HG02763 (cell line): Measurements from ENCODE around the gene LRFN5.
"Not testable (repeated sequence)": the region's sequence is repeated elsewhere in the genome, so short reads cannot be mapped to it uniquely, and the experiment has no call there.

Experiments
- ATAC-seq: cut with Tn5 transposase; IDR thresholded peaks from one replicate; pipeline ENCODE4 v1.9.1; 2021; ENCODE audit warnings: mild to moderate bottlenecking, moderate library complexity; ENCODE audit not compliant: unreplicated experiment

Gene LRFN5

DNA sequence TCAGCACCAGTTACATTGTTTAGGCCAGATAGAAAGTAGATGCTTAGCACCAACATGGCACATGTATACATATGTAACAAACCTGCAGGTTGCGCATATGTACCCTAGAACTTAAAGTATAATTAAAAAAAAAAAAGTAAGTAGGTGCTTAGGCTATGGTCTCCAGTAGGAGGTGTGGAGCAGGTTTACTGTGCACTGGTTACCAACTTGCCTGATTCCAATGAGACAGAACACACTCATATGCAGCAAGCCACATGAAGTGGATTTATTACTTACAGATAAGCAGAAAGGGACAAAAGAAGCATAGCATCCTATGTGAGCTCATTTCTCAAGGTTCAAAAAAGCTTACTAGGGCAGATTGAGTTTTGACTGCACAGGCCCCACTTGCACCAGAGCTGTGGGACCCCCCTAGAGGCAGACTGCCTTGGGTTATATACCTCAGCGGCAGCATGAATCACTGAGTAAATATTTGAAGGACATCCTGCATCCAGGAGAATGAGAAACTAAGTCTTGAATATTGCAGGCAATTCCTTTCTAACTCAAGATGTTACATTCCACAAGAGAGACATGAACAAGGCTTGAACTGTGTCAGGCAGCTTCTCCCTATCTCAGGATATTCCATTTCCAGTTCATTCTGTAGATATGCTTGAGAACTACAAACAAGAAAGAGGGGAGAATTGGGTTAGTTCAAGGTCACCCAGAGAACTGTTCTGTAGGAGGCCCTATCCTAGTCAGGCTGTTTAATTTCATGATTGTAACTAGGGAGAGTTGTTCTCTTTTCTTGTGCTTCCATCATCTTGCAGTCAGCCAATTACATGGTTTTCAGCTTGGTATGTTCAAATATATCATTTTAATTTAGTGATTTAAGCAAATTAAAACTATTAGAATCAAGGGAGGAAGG lies 30.1 kb downstream of the LRFN5 start:
- no peak for ATAC-seq

DNA sequence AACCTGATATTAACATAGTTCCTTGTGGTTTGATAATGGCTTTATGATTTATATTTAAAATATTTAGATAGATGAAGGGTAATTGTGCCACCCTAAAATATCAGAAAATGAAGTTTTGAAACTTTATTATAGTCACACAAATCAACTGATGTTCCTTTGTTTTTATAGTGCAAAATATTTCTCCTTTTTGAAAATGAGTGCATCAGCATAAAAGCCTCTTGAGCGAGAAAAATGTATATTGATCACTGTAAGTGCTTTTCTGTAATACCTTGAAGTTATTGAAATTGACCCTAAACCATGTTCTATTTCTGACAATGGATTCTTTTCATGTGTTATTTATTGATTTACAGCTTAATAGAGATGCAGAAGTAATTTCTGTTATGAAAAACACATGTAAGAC lies 35.0 kb downstream of the LRFN5 start:
- no peak for ATAC-seq

DNA sequence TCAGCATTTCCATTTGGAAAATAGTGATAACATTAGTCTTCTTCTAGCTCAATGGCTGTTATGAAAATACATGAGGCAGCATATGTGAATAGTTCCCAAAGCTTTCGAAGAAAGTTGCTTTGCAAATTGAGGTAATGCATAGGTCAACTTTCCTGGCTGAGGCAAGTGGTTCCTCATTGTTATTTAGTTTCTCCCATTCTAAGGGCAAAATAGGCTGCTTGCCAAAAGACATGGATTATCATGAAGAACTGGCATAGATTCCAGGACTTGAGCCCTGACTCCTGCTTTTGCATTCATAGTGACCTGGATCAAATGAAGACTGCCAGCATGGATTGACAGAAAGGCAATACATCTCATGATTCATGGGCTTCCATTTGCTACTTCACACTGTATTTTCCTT lies 35.7 kb downstream of the LRFN5 start:
- ATAC-seq, result no peak

DNA sequence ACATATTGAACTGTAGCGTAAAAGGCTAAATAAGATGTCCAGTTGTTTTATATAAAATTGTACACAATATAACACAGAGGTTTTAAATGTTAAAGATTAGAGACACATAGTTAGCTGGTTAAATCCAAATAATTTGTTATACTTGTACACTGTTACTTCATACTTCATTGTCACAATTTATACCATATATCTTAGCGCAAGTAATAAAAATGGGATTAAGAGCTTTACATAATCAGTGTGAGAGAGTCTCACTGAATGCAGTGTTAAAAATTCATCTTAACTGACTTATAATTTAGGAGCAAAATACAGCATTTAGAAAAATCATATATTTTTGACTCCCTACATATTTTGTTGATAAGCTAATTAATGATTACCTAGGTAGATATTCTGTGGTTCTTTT lies 36.1 kb downstream of the LRFN5 start:
- ATAC-seq, result no peak

DNA sequence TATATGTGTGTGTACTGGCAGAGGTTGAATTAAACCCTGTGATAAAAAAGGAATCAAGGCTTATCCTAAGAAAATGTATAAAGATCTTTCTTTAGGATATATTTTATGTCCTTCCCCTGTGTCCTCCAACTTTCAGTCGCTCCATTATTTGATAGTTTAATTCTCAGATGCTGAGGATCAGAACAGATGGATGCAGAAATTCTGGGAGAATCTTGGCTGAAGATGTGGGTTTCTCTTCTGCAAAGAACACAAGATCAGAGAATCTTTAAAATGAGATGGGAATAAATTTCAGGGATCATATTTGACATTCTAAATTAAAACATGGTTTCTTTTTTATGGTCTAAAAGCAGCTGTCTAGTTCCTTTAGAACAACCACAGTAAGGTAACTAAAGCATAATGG lies 37.9 kb downstream of the LRFN5 start:
- ATAC-seq, result no peak

DNA sequence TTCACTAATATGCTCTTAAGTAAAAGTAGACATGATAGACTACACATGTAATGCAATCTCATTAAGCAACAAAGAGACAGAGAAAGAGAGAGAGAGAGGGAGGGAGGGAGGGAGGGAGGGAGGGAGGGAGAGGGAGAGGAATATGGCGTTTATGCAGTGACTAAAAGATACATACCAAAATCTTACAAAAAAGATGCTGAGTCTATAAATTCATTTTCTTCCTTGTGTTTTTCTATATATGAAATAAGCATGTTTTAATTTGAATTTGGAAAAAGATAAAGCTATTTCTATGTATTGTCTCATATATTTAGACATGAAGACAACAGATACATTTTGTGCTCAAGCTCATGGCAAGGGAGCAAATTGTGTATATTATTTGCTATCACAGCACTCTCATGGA lies 44.1 kb downstream of the LRFN5 start:
- no peak for ATAC-seq

DNA sequence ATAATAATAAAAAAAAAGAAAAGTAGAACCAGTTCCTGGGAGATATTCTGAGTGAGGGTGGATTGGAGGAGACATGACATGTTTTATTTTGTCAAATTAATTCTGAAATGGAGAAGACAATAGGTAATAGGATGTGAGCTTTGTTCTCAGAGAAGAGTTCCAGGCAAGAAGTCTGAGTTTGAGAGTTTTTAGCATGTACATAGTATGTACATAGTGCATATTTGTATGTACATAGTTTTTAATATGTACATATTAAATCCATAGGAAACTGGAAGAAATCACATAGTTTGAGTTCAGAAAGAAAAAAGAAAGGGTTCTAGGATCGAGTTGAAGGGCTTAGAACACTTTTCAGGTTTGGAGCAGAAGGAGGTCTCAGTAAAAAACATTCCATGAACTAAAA lies 47.5 kb downstream of the LRFN5 start:
- ATAC-seq, result no peak

DNA sequence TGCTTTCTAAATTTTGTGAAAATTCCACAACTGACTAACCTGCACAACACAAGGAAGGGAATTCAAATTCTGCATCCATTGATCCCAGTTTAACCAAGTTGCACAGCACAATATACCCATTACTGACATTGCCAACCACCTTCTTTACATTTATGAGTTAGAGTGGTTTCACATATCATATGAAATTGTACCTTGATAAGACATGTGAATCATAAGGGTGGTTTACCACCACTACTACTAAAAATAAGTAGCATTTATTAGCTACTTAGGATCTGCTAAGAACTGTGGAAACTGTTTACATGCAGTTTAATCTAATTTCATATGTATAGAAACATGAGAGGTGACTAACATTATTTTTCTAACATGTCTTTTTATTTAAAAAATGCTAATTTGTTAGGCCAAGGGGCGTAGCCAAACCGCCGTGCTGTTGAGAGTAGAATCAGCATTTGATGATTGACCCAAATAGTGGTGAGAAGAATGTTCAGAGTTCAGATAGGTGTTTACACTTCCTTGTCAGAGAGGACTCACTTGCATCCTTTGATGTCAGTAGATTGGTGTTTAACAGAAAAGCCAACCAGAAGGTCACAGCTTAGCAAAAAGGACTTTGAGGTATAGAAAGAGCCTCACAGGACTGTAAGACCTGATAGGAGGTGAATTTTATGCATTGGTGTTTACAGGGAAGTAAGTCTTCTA lies 56.2 kb downstream of the LRFN5 start:
- no peak for ATAC-seq

DNA sequence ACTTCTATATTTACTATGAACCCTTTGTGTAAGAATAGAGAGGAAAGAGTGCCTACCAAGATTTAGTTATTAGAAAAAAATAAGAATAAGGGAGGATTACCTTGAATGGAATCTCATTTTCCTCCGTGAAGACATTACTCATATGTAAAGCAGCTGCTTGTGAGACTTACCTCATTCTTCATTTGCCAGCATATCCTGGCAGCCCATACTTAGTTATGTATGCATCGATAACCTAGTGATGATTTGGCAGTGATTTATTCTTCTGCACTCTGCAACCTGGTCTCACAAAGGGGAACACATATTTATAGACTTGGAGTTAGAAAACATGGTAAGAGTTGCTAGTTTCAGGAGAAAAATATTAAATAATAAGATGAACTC lies 56.8 kb downstream of the LRFN5 start:
- no peak for ATAC-seq

DNA sequence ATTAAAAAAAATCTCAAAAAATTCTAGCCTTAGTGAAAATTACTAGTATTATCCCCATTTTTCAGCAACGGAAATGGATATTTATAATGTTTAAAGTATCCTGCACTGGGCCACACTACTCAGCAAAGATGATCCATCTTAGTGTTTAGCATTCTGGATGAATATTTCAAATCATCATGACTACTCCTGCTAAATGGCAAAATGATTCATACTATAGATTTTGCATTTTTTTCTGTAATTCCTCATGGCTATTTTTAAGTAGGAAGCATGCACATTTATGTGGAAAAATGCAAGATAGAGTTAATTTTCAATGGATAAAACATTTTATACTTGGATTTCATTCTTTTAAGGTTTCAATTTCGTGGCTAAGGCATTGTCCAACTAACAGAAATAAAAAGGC lies 59.6 kb downstream of the LRFN5 start:
- no peak for ATAC-seq

DNA sequence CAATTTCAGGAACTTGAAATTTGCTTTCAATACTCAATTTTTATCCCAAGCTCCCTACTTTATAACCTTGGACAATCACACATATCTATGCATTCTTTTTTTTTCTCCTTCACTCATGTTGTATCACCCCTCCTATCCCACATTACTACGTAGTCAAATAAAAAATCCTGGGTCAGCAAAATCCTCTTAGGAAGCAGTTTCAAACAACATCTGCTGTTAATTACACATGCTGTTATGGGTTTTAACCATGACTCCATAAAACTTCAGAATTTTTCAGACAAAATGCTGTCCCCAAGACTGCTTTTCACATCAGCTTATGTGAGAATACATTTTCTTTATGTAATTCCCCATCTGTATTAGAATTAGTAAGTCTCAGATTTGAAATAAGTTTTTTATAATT lies 61.7 kb downstream of the LRFN5 start:
- no peak for ATAC-seq

DNA sequence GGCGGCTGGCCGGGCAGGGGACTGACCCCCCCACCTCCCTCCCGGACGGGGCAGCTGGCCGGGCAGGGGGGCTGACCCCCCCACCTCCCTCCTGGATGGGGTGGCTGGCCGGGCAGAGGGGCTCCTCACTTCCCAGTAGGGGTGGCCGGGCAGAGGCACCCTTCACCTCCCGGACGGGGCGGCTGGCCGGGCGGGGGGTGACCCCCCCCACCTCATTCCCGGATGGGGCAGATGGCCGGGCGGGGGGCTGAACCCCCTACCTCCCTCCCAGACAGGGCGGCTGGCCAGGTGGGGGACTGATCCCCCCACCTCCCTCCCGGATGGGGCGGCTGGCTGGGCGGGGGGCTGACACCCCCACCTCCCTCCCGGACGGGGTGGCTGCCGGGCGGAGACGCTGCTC lies 66.9 kb downstream of the LRFN5 start:
- ATAC-seq, result not testable (repeated sequence)

DNA sequence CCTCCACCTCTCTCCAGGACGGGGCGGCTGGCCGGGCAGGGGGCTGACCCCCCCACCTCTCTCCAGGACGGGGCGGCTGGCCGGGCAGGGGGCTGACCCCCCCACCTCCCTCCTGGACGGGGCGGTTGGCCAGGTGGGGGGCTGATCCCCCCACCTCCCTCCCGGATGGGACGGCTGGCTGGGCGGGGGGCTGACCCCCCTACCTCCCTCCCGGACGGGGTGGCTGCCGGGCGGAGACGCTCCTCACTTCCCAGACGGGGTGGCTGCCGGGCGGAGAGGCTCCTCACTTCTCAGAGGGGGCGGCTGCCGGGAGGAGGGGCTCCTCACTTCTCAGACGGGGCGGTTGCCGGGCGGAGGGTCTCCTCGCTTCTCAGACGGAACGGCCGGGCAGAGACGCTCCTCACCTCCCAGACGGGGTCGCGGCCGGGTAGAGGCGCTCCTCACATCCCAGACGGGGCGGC lies 67.9 kb downstream of the LRFN5 start:
- ATAC-seq, result not testable (repeated sequence)

DNA sequence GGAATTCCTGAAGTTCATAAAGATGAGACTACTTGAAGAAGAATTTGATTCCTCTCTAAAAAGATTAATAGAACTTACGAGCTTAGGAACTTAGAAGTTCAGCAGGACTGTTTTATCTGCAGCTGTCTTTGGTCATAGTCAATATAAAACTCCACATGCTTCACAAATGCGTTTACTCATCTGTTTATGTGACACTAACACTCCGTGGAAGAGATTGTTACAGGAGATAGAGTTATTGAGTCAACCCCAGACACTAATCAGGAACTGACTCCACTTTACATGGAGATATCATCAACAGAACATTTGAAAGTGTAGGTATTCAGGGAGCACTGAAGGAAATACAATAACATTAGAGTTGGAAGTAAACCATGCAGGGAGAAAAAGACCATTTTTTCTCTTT lies 92.8 kb downstream of the LRFN5 start:
- no peak for ATAC-seq

DNA sequence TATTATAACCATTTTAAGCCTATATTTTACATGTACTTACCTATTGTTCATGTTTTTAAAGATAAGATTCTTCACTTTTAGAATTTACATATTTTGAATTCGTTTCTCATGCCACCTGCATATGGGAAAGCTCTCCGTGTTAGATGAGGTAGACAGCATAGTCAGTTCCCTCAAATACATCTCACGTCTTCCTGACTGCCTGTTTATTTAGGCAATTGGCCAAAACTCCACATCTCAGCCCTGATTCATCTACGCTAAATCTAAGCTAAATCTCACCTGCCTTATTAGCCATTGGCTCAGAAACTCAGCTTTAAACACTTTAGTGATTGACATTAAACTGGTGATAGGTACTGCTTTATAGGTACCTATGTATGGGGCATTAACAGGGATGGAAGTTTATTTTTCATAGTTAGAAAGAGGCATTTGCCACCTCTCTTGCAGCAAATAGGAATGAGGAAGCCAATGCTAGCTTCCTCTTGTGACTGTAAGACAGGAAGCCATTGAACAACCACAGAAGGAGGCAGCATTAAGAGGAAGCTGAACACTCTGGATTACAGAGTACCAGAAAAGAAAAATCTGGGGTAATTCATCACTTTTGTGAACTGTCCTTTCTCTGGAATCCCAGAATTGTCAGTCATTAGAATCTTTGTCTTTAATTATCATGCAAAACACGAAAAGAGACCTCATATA lies 111.9 kb downstream of the LRFN5 start:
- ATAC-seq, result no peak

DNA sequence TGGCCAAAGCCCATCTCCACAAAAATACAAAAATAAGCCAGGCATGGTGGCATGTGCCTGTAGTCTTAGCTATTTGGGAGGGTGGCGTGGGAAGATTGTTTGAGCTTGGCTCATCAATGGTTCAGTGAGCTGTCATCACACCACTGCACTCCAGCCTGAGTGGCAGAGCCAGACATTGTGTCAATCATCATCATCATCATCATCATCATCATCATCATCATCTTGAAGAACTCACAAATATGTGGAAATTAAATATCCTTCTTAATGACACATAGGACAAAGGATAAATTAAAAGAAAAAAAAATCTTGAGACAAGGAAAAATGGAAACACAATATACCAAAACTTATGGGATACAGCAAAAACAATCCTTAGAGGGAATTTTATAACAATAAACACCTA lies 132.5 kb downstream of the LRFN5 start:
- no peak for ATAC-seq

DNA sequence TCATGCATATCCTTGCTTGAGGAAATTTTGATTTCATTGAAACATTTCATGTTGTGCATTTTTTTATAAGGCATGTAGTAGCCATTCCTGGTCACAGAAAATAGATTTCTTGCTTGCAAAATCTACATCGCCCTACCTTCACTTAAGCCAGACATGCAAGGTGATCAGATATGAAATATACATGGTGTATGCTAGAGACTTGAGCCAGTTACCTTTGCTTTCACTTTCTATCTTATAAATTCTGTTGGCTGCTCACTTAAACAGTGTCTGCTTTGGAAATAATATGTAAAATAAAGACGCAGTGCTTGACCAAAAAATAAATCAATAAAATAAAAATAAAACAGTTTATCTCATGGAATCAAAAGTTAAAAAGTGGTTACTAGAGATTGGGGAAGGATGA lies 136.5 kb downstream of the LRFN5 start:
- no peak for ATAC-seq

DNA sequence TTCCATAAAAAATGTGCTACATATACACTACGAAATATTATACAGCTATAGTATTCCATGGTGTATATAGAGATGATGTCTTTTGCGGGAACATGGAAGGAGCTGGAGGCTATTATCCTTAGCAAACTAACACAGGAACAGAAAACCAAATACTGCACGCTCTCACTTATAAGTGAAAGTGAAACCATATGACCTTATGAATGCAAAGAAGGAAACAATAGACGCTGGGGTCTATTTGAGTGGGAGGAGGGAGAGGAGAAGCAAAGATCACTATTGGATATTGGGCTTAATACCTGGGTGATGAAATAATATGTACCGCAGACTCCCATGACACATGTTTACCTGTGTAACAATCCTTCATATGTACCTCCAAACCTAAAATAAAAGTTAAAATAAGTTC lies 142.8 kb downstream of the LRFN5 start:
- peak; percentile 94 for ATAC-seq

DNA sequence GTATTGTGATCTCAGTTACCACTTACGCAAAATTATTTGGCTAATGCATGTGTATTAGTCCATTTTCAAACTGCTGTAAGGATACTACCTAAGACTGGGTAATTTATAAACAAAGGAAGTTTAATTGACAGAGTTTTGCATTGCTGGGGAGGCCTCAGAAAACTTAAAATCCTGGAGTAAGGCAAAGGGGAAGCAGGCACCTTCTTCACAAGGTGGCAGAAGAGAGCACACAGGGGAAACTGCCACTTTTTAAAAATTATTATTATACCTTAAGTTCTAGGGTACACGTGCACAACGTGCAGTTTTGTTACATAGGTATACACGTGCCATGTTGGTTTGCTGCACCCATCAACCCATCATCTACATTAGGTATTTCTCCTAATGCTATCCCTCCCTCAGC lies 143.9 kb downstream of the LRFN5 start:
- not testable (repeated sequence) for ATAC-seq

DNA sequence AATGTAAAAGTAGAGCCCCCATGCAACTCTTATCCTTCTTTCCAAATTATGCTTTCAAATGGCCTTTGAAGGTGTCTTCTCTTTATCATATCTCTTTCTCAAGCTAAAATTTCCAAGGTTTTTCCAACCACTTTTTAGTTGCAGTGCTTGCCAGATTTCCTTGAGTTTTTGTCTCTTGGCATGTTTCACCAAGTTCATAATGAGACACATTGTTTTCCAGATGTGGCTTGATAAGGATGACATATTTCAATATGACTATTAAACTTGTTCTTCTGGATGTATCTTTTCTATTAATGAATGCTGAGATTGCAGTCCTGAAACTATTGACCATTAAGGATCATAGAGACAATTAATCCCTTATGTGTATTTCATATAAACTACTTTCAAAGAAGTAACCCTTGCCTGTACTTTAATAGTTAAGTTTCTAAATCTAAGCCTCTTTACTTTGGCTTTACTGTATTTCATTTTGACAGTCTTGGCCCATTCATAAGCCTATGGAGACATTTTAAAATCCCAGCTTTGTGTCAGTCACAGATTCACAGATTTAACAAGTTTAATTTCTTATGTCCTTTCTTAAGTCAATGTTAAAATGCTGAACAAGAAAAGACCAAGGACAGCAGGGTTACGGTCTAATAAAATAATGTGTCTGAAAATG lies 151.5 kb downstream of the LRFN5 start:
- ATAC-seq, result no peak

DNA sequence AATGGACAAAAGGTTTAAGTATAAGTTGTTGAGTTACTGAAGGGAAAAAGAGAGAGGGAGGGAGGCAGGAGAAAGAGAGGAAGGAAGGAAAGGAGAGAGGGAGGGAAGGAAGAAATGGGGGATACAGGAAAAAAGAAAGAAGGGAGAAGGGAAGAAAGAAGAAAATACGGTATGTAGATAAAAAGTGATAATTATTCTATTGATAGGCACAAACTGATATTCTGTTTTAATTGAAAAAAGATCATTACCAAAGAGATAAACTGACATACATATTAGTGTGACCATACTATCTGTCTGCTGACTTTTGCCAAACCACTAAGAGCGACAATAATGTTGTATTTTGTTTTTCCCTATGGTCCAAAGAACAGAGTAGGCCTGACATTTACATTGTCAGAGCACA lies 154.5 kb downstream of the LRFN5 start:
- no peak for ATAC-seq
